Right cardiac atrium (tissue), 5 donors: ENCODE data around the gene ADAMTSL1. TPM values are rescaled to one million over a fixed set of nuclear protein-coding genes. Genes with fewer than 3 reads are reported as not detected.

ENCODE experiments used
- ATAC-seq, 2 donors: fragments of 200-7000 bp; cut with Tn5 transposase; one replicate each; pipeline versions ENCODE4 v1.8.0 to v1.9.1; 2020; ENCODE audit warnings: moderate library complexity in 2 of 2, mild to moderate bottlenecking in 1 of 2
- DNase-seq, 3 donors: peaks; one replicate each; pipeline ENCODE4 v3.0.0-alpha.2; 2020
- H3K27ac ChIP-seq: one replicate; pipeline ENCODE4 v1.5.1; 2013; ENCODE audit warnings: mild to moderate bottlenecking, low read length, control low read depth, moderate library complexity
- H3K27me3 ChIP-seq: one replicate; pipeline ENCODE4 v1.6.1; 2013; ENCODE audit not compliant: control insufficient read depth, insufficient read depth
- H3K4me1 ChIP-seq: one replicate; pipeline ENCODE4 v1.6.1; 2013; ENCODE audit warnings: low read length; ENCODE audit not compliant: control insufficient read depth, insufficient read depth
- H3K4me3 ChIP-seq: one replicate; pipeline ENCODE4 v1.5.1; 2013; ENCODE audit warnings: low read length, control low read depth
- H3K9me3 ChIP-seq: one replicate; pipeline ENCODE4 v1.6.1; 2013; ENCODE audit warnings: low read length; ENCODE audit not compliant: control insufficient read depth
- WGBS: extraction: QIAGEN DNeasy Blood & Tissue Kit; methylation state at CpG from one replicate; pipeline ENCODE4 v1.1.7; 2013; 5-methylcytosine and 5-hydroxymethylcytosine counted together
- intact Hi-C, 4 donors: fragments of 100-400 bp; cut with DNase I; formaldehyde crosslinking; loops; one replicate each; pipeline versions ENCODE4 v1.11.0 to v1.14.0; 2022 to 2023
- polyA plus RNA-seq: library from polyadenylated mRNA; stranded (reverse); fragments of 200-250 nt; gene quantifications from one replicate; pipeline ENCODE4 v1.2.3, GENCODE V29; 2013
- total RNA-seq, 4 donors: library from RNA; stranded (reverse); fragmentation: NEBNext Ultra II Directional; extraction: Animal tissue kit (Norgen Biotek cat#: 25700); gene quantifications; one replicate each; pipeline ENCODE4 v1.2.1, GENCODE V29; 2021
- donor health status: healthy with polysubstance abuse.
- donor health status: DM: no; HTN: yes; CAD: no.
- donor health status: DM: no; HTN: no; CAD: no.
- donor health status: DM: no; HTN: yes; CAD: no; lungs with severe emphysema.
- donor health status: DM: yes; HTN: yes; CAD: no.

ADAMTSL1 gene
- total and polyA plus RNA-seq, 5 donors: 1.2 to 5.0 (median 3.0) TPM

DNA sequence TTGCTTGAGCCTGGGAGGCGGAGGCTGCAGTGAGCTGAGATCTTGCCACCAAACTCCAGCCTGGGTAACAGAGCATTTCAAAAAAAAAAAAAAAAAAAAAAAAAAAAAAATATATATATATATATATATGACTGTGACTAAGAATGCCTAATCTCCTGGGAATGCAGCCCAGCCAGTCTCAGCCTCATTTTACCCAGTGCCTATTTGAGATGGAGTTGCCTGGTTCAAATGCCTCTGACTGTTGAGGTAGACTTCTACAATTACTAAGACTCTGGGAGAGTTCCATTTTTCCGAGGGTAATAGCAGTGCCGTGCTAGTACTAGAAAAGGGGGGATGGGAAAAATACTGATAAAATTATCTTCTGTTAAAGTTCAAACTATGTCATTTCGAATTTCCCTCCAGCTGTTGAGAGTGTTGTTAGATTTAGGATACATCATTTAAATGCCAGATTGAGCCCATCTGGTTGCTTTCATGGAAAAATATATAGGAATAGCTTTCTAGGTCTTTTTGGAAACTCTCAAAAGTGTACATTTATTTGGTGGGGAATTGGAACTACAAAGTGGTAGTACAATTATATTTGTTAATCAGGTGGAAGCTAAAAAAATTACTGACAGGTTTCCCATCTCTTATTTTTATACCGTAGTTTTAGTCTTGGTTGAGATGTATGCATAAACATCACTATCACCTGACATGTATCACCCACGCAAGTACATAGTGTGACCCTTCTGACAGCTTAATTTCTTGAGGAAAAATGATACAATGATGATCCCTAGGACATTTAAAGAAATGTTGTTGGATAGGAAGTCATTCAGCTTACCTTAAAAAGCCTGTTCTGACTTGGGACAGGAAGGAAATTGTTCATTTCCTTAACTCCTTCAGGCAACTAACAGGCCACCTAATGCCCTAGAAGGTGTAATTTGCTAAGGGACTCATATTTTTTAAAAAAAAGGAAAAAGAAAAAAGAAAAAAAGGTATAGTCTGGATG lies 214.9 kb downstream of the ADAMTSL1 start:
- Histone ChIP-seq H3K27ac (no peak overlapping the region), H3K27me3 (no peaks in the 10 kb centered on the region), H3K9me3 (no peaks in the 10 kb centered on the region), H3K4me1 (no peaks in the 10 kb centered on the region), H3K4me3 (no peak overlapping the region)
- DNase-seq (no peak), ATAC-seq (no peak)
- intact Hi-C loops: no loop called here
- WGBS: 63% methylated on average over 6 of the region's 6 CpGs

DNA sequence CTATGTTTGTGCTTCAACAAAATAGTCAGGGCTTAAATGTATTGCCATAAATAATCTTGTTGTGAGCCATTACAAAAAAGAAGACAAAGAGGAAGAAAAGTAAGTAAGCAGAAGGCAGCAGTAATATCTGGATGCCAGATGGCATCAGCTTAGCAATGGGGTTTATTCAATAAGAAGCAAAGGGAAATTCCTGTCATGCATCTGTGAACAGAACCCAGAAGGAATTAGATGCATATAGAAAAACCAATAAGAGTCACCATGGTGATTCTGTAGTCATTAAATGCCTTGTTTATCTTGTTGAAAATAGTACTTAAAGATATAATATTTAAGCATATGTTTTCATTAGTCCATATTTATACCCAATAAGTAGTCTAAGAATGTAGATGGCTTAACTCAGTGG lies 216.0 kb downstream of the ADAMTSL1 start:
- no peak for DNase-seq
- no peaks in the 10 kb centered on the region for H3K27me3 ChIP-seq
- H3K4me1 ChIP-seq: no peaks in the 10 kb centered on the region
- peaks cover 2% of the 10 kb centered on the region for H3K9me3 ChIP-seq
- H3K4me3 ChIP-seq: no peak overlapping the region
- no peak overlapping the region for H3K27ac ChIP-seq
- no peak for ATAC-seq
- intact Hi-C loops: no loop called here

DNA sequence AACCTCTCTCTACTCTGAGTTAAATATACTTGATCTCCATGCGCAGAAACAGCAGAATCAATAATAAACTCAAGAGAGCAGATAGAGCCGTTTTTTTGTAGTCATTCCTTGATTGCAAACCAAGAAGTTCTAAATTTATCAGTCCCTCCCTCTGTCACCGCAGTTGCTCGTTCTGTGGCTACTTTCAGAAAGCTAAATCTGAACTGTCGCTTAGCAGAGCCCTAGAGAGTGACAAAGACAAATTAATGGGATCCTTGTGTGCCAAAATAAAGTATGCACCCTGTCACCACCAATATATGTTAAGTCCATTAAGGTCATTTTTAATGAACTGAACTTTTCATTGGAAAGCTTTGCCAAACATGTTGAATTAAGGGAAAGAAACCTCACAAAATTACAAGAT lies 218.3 kb downstream of the ADAMTSL1 start:
- intact Hi-C loops: no loop called here
- 35% methylated on average over 5 of the region's 5 CpGs for WGBS
- peak overlapping the region; percentile 9 for H3K4me3 ChIP-seq
- no peaks in the 10 kb centered on the region for H3K27me3 ChIP-seq
- ATAC-seq (no peak), DNase-seq (no peak)
- peaks cover 4% of the 10 kb centered on the region for H3K9me3 ChIP-seq
- H3K4me1 ChIP-seq: no peaks in the 10 kb centered on the region
- H3K27ac ChIP-seq: no peak overlapping the region

DNA sequence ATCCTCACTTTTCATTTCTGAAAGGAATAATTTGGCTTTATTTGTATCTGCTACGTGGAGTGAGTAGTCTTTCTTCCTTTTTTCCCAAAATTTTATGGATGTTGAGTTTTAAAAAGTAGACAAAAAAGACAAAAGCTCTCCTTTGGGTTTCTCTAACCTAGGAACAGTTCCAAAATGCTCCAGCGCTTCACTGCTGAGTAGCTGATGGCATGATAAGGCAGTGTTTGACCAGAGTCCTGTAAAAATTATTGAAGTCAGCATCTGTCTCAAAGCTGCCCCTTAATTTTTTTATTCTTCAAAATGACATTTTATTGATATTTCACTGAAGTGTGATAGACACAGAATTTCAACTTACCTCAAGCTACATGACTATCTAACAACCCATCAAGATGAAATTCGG lies 219.0 kb downstream of the ADAMTSL1 start:
- Histone ChIP-seq H3K4me3 (no peak overlapping the region), H3K4me1 (no peaks in the 10 kb centered on the region), H3K27me3 (no peaks in the 10 kb centered on the region), H3K9me3 (peaks cover 4% of the 10 kb centered on the region), H3K27ac (no peak overlapping the region)
- DNase-seq: no peak
- no peak for ATAC-seq
- WGBS: 75% methylated on average over 3 of the region's 3 CpGs
- intact Hi-C loops: no loop called here

DNA sequence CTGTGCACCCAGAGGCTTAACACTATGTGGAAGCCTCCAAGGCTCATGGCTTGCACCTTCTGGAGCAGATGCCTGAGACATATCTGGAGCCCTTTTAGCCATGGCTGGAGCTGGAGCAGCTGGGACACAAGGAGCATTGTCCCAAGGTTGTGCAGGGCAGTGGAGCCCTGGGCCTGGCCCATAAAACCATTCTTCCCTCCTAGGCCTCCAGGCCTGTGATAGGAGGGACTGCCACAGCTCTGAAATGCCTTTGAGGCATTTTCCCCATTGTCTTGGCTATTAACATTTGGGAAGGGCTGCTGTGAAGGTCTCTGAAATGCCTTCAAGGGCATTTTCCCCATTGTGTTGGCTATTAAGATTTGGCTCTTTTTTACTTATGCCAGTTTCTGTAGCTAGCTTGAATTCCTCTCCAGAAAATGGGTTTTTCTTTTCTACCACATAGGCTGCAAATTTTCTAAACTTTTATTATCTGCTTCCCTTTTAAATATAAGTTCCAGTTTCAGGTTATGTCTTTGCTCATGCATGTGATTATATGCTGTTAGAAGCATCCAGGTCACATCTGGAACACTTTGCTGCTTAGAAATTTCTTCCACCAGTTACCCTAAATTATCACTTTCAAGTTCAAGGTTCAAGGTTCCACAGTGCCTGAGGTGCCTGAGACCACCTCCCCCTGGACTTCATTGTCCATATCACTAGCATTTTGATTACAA lies 221.2 kb downstream of the ADAMTSL1 start:
- H3K4me1 ChIP-seq: no peaks in the 10 kb centered on the region
- H3K27ac ChIP-seq: no peak overlapping the region
- DNase-seq: no peak
- H3K27me3 ChIP-seq: no peaks in the 10 kb centered on the region
- ATAC-seq: no peak
- no peak overlapping the region for H3K4me3 ChIP-seq
- peaks cover 4% of the 10 kb centered on the region for H3K9me3 ChIP-seq
- intact Hi-C loops: no loop called here

DNA sequence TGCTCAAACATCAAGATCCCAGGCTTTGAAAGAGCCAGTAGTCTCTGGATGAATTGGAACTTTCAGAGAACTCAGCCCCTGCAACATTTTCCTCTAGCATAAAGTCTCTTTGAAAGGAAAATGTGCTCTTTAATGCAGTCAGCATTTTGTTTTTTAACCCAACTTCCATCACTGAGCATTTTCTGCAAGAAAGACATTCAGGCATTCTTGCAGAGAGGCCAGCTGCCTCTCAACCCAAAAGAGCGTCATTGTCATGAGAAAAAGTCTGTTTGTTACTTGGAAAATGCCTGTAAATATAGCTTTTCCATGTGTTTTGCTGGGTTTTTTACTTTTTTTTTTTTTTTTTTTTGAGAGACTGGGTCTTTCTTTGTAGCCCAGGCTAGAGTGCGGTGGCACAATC lies 225.0 kb downstream of the ADAMTSL1 start:
- no peak overlapping the region for H3K27ac ChIP-seq
- H3K4me3 ChIP-seq: no peak overlapping the region
- intact Hi-C loops: no loop called here

DNA sequence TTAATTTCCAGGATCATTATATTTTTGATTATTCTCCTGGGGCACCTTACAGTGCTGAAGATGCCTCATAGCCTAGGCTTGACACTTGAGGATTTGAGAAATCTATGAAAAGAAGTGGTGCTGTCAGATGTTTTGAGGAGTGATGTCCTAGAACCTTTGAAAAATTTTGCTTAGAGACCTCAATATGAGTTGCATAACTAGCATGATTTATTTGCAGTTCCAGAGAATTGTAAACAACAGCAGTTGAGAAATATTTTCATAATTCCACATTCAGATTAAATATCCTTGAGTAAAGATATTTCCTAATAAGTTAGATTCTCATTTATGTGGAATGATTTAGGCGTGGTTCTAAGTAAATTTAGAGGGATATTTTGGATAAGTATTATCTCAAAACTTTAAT lies 225.8 kb downstream of the ADAMTSL1 start:
- ATAC-seq: no peak
- Histone ChIP-seq H3K27me3 (no peaks in the 10 kb centered on the region), H3K4me1 (peaks cover under 1% of the 10 kb centered on the region), H3K4me3 (no peak overlapping the region), H3K27ac (no peak overlapping the region), H3K9me3 (peaks cover 3% of the 10 kb centered on the region)
- 73% methylated on average over 1 of the region's 1 CpG for WGBS
- intact Hi-C loops: no loop called here
- DNase-seq: no peak

More for the DNA sequence above, 225.0 kb downstream of the ADAMTSL1 start:
- no peaks in the 10 kb centered on the region for H3K27me3 ChIP-seq
- 62% methylated on average over 2 of the region's 2 CpGs for WGBS
- no peak for DNase-seq
- H3K4me1 ChIP-seq: no peaks in the 10 kb centered on the region
- H3K9me3 ChIP-seq: peaks cover 4% of the 10 kb centered on the region
- ATAC-seq: no peak

DNA sequence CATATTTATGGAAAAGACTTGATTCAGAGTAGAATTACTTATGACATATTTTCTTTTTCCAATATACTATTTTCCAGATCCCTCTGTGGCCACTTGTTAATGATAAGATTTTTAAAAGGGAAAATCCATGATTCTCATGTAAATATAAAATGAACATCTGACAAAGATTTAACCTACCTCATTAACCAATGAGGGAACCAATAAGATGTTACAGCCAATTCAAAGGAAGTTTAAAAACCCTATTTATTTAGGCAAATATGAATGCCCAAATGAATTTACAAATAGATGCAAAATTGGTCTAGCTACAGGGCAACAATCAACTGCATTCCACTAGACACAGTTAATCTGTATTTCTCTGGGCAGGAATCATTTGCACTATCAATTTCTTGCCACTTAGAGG lies 226.8 kb downstream of the ADAMTSL1 start:
- intact Hi-C loops: no loop called here
- Histone ChIP-seq H3K9me3 (no peaks in the 10 kb centered on the region), H3K27ac (no peak overlapping the region)

DNA sequence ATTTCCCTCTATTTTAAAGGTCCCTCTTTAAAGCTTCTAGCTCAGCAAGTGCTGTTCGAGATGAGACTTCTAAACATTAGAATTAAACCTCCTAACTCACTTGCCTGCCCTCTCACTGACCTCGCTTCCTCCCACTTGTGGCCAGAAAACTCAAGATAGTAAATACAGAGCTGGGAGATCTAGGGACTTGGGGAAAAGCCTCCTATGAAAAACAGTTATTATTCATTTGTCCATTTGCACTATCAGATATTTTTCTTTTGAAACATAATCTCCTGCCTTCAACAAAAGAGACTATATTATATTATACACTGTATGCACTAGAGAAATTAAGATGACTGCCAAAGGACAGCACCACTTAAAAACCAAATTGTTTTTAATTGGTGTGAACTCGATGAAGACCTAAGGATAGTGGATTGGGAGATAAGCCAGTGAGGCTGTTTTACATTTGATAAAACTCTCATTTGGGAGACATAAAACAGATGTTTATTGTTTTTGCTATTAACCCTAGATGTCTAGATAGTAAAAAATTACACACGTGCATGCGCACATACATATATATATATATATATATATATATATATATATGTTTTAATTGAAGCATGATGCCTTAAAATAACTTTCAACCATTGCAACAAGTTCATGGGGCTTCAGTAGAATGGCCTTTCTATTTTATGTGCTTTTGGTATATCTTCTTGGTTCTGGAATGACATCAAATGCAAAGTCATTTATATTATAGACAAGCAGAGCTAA lies 229.4 kb downstream of the ADAMTSL1 start:
- H3K4me1 ChIP-seq: peaks cover 6% of the 10 kb centered on the region
- intact Hi-C loops: no loop called here

More for the DNA sequence above, 226.8 kb downstream of the ADAMTSL1 start:
- H3K4me3 ChIP-seq: no peak overlapping the region
- DNase-seq (no peak), ATAC-seq (no peak)
- no peaks in the 10 kb centered on the region for H3K27me3 ChIP-seq
- peaks cover 2% of the 10 kb centered on the region for H3K4me1 ChIP-seq

DNA sequence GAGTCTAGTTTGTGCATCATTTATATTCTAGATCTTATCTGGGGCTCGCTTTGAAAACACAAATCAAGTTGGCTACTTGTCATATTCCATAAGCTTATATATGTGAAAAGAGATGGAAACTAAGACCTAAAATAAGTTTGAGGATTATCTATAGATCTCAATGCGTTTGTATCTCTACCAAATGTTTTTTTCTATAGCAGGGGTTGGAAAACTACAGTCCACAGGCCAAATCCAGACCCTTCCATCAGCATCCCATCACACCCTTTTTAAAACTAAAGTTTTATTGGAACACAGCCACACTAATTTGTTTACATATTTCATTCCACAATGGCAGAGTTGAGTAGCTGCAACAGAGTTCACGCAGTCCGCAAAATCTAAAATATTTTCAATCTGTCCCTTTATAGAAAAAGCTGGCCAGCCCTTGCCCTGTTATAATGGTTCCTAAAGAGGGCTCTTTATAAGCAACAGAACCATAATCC lies 230.0 kb downstream of the ADAMTSL1 start:
- Histone ChIP-seq H3K9me3 (no peaks in the 10 kb centered on the region), H3K27me3 (no peaks in the 10 kb centered on the region), H3K4me3 (no peak overlapping the region), H3K27ac (no peak overlapping the region), H3K4me1 (peaks cover 6% of the 10 kb centered on the region)
- WGBS: 84% methylated on average over 4 of the region's 4 CpGs
- intact Hi-C loops: no loop called here
- ATAC-seq (no peak), DNase-seq (no peak)

More for the DNA sequence above, 229.4 kb downstream of the ADAMTSL1 start:
- Histone ChIP-seq H3K27me3 (no peaks in the 10 kb centered on the region), H3K9me3 (no peaks in the 10 kb centered on the region), H3K4me3 (no peak overlapping the region), H3K27ac (no peak overlapping the region)
- DNase-seq (no peak), ATAC-seq (peak; percentile 47 to 78)
- WGBS: 46% methylated on average over 5 of the region's 5 CpGs
